Endodermal cell (in vitro differentiated cells): ENCODE results near the gene NRDE2. TPM values are rescaled to one million over a fixed set of nuclear protein-coding genes. Genes with fewer than 3 reads are reported as not detected.

Source experiments
- DNase-seq: peaks from one replicate; pipeline ENCODE4 v3.0.0-alpha.2; 2017
- H3K27ac ChIP-seq: 2 replicates; pipeline ENCODE4 v1.5.1; 2013; ENCODE audit warnings: mild to moderate bottlenecking, low read depth, low read length, moderate library complexity
- H3K27me3 ChIP-seq: 2 replicates; pipeline ENCODE4 v1.6.1; 2013; ENCODE audit warnings: mild to moderate bottlenecking, low read length, moderate library complexity; ENCODE audit not compliant: insufficient read depth, control insufficient read depth, poor library complexity, severe bottlenecking
- H3K36me3 ChIP-seq: 2 replicates; pipeline ENCODE4 v1.7.0; 2013; ENCODE audit warnings: mild to moderate bottlenecking, low read length, moderate library complexity; ENCODE audit not compliant: control insufficient read depth, insufficient read depth
- H3K4me1 ChIP-seq: one replicate; pipeline ENCODE4 v1.7.0; 2013; ENCODE audit warnings: low read length; ENCODE audit not compliant: control insufficient read depth, insufficient read depth
- H3K4me3 ChIP-seq: 2 replicates; pipeline ENCODE4 v1.5.1; 2013; ENCODE audit warnings: mild to moderate bottlenecking, low read length, moderate library complexity
- H3K9ac ChIP-seq: 2 replicates; pipeline ENCODE4 v1.6.1; 2013; ENCODE audit warnings: mild to moderate bottlenecking, low read length, moderate library complexity; ENCODE audit not compliant: poor library complexity, severe bottlenecking; ENCODE audit errors: extremely low read depth
- H3K9me3 ChIP-seq: 2 replicates; pipeline ENCODE4 v1.6.1; 2013; ENCODE audit warnings: mild to moderate bottlenecking, low read length, moderate library complexity; ENCODE audit not compliant: control insufficient read depth
- H3K27ac Mint-ChIP-seq: 2 replicates; pipeline ENCODE4 v1.8.0; 2020; ENCODE audit warnings: mixed read lengths
- H3K27me3 Mint-ChIP-seq: 2 replicates; pipeline ENCODE4 v1.8.0; 2021; ENCODE audit warnings: mild to moderate bottlenecking, mixed read lengths; ENCODE audit not compliant: insufficient read depth
- H3K36me3 Mint-ChIP-seq: 2 replicates; pipeline ENCODE4 v1.8.0; 2020; ENCODE audit warnings: low read depth, mixed read lengths
- H3K4me1 Mint-ChIP-seq: 2 replicates; pipeline ENCODE4 v1.8.0; 2020; ENCODE audit warnings: mixed read lengths
- H3K4me3 Mint-ChIP-seq: 2 replicates; pipeline ENCODE4 v1.8.0; 2020; ENCODE audit warnings: mild to moderate bottlenecking, moderate library complexity, mixed read lengths
- H3K9me3 Mint-ChIP-seq: 2 replicates; pipeline ENCODE4 v1.8.0; 2020; ENCODE audit warnings: mild to moderate bottlenecking, mixed read lengths
- WGBS, 2 experiments: methylation state at CpG; one replicate each; pipeline versions ENCODE4 v1.1.5 to v1.1.7; 2013; ENCODE audit warnings: missing lambda C conversion rate in 2 of 2, mixed read lengths in 1 of 2; ENCODE audit not compliant: insufficient coverage in 1 of 2, insufficient read length in 1 of 2; 5-methylcytosine and 5-hydroxymethylcytosine counted together
- total RNA-seq, 2 donors: library from RNA; stranded (reverse); fragmentation: NEBNext Ultra II Directional in 1 of 2; extraction: Animal tissue kit (Norgen Biotek cat#: 25700) in 1 of 2; gene quantifications; 2 replicates in 1 of 2; 3 replicates in 1 of 2; pipeline ENCODE4 v1.2.1, GENCODE V29; 2021
- TF ChIP-seq, protein P1 (sequence below): fragments of 200-600 bp; sonication (generic); conservative IDR thresholded peaks from 2 replicates; pipeline ENCODE4 v1.5.0; 2021; ENCODE audit warnings: antibody characterized with exemption, mild to moderate bottlenecking

The NRDE2 gene
- total RNA-seq, 2 donors from 2014 or later: 18.3 to 19.5 TPM

DNA sequence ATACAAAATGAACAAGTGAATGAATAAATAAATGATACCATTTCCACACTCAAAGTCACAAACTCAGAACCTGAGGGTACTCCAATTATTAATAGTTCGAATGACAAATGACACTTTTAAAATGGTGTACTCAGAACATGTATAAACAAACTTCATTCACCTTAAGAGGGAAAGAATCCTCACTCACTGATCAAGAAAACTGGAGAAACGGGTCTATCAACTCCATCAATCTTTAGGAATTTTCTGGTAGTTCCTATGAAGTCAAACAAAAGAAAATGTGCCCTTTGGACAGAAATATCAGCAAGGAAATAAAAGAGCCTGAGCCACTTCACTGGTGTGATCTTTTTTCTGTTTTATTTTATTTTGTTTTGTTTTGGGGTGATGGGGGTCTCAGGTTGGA is 5.2 kb upstream of the NRDE2 start:
- Histone ChIP-seq H3K27me3 (peaks cover 57% of the 10 kb centered on the region), H3K36me3 (no peaks in the 10 kb centered on the region), H3K27ac (no peak overlapping the region), H3K4me1 (no peaks in the 10 kb centered on the region), H3K4me3 (no peak overlapping the region), H3K9ac (no peak overlapping the region), H3K9me3 (no peaks in the 10 kb centered on the region)
- H3K4me3 Mint-ChIP-seq: no peak overlapping the region
- H3K9me3 Mint-ChIP-seq: no peaks in the 10 kb centered on the region
- H3K4me1 Mint-ChIP-seq: no peaks in the 10 kb centered on the region
- no peaks in the 10 kb centered on the region for H3K36me3 Mint-ChIP-seq
- peaks cover 33% of the 10 kb centered on the region for H3K27me3 Mint-ChIP-seq
- H3K27ac Mint-ChIP-seq: no peak overlapping the region
- DNase-seq: no peak
- TF ChIP-seq, protein P1, sequence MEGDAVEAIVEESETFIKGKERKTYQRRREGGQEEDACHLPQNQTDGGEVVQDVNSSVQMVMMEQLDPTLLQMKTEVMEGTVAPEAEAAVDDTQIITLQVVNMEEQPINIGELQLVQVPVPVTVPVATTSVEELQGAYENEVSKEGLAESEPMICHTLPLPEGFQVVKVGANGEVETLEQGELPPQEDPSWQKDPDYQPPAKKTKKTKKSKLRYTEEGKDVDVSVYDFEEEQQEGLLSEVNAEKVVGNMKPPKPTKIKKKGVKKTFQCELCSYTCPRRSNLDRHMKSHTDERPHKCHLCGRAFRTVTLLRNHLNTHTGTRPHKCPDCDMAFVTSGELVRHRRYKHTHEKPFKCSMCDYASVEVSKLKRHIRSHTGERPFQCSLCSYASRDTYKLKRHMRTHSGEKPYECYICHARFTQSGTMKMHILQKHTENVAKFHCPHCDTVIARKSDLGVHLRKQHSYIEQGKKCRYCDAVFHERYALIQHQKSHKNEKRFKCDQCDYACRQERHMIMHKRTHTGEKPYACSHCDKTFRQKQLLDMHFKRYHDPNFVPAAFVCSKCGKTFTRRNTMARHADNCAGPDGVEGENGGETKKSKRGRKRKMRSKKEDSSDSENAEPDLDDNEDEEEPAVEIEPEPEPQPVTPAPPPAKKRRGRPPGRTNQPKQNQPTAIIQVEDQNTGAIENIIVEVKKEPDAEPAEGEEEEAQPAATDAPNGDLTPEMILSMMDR: no peak
- 75 to 93% methylated on average over 1 to 2 of the region's 2 CpGs for WGBS, 2 experiments

DNA sequence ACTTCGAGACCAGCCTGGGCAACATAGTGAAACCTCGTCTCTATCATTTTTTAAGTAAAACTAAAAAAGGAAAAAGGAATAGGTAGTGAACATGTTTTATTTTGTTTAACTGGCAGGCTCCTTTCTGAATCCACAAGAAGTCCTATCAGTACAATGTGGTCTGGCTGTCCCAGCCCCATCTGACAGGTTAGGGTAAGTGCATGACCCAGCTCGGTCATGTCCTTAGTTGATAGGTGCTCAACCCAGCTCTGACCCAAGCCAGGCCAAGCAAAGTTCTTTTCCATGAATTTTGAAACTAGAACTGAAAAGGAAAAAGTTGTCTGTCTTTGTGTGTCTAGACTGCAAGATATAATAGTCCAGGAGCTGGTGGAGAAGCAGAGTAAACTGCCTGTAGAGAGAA is 4.7 kb upstream of the NRDE2 start:
- DNase-seq: no peak
- 85 to 90% methylated on average over 2 to 3 of the region's 3 CpGs for WGBS, 2 experiments
- no peak overlapping the region for H3K4me3 ChIP-seq
- H3K9ac ChIP-seq: no peak overlapping the region
- no peaks in the 10 kb centered on the region for H3K4me1 ChIP-seq
- H3K9me3 Mint-ChIP-seq: no peaks in the 10 kb centered on the region
- H3K36me3 ChIP-seq: no peaks in the 10 kb centered on the region
- no peak overlapping the region for H3K27ac ChIP-seq
- H3K27me3 ChIP-seq: peaks cover 57% of the 10 kb centered on the region
- no peak overlapping the region for H3K4me3 Mint-ChIP-seq
- peaks cover 33% of the 10 kb centered on the region for H3K27me3 Mint-ChIP-seq
- peaks cover 1% of the 10 kb centered on the region for H3K4me1 Mint-ChIP-seq
- H3K27ac Mint-ChIP-seq: no peak overlapping the region
- H3K36me3 Mint-ChIP-seq: no peaks in the 10 kb centered on the region
- TF ChIP-seq, protein P1: no peak
- no peaks in the 10 kb centered on the region for H3K9me3 ChIP-seq

DNA sequence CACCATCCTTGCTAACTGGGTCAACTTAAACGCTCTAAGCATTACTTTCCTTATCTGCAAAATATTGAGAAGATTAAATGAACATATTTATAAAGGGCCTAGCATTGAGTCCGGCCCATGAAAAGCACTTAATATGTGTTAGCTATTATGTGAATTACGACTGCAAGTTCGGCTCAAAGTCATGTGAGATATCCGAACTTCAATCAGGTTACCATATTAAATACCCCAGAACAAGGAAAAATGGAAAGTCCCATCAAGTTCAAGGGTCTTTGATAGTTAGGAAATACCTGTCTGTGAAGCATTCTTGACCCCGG is 487 bp upstream of the NRDE2 start:
- no peak overlapping the region for H3K9ac ChIP-seq
- TF ChIP-seq, protein P1: no peak
- H3K27ac ChIP-seq: no peak overlapping the region
- no peak for DNase-seq
- H3K4me3 ChIP-seq: peak overlapping the region; percentile 75
- Mint-ChIP-seq H3K4me1 (peaks cover 6% of the 10 kb centered on the region), H3K27ac (peak overlapping the region; percentile 67), H3K4me3 (peak overlapping the region; percentile 70), H3K27me3 (peaks cover 25% of the 10 kb centered on the region), H3K9me3 (no peaks in the 10 kb centered on the region), H3K36me3 (peaks cover 8% of the 10 kb centered on the region)
- H3K27me3 ChIP-seq: peaks cover 42% of the 10 kb centered on the region
- WGBS, 2 experiments: 59% methylated on average over 4 of the region's 6 CpGs; no CpG with 5 or more reads in 1 of the 2 experiments
- no peaks in the 10 kb centered on the region for H3K9me3 ChIP-seq
- no peaks in the 10 kb centered on the region for H3K4me1 ChIP-seq
- H3K36me3 ChIP-seq: peaks cover 4% of the 10 kb centered on the region
